Endometrial microvascular endothelial cells (primary cell): ENCODE data around the gene NME5. TPM values are rescaled to one million over a fixed set of nuclear protein-coding genes. Genes with fewer than 3 reads are reported as not detected.
"Not testable (repeated sequence)": the region's sequence is repeated elsewhere in the genome, so short reads cannot be mapped to it uniquely, and the experiment has no call there.

ENCODE experiments used
- in situ Hi-C: cut with HindIII; loops from 2 replicates; pipeline ENCODE4 v1.10.0; 2017; ENCODE audit warnings: low sequenced_read_pairs, low pct_unique_long_range_greater_than_20kb; ENCODE audit errors: inconsistent ontology term
- total RNA-seq: library from RNA; depleted of rRNA; stranded (reverse); fragments of >200 nt; gene quantifications from one replicate; pipeline ENCODE4 v1.2.3, GENCODE V29; 2015; ENCODE audit errors: inconsistent ontology term

The NME5 gene
- total RNA-seq, 1 donor from 2014 or later: 1.5 TPM

DNA sequence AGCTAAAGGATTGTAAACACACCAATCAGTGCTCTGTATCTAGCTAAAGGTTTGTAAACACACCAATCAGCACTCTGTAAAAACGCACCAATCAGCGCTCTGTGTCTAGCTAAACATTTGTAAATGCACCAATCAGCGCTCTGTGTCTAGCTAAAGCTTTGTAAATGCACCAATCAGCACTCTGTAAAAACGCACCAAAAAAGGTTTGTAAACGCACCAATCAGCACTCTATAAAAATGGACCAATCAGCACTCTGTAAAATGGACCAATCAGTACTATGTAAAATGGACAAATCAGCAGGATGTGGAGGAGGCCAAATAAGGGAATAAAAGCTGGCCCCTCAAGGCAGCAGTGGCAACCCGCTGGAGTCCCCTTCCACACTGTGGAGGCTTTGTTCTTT, 4.3 kb upstream of the NME5 start:
- in situ Hi-C loops: not testable (repeated sequence)

DNA sequence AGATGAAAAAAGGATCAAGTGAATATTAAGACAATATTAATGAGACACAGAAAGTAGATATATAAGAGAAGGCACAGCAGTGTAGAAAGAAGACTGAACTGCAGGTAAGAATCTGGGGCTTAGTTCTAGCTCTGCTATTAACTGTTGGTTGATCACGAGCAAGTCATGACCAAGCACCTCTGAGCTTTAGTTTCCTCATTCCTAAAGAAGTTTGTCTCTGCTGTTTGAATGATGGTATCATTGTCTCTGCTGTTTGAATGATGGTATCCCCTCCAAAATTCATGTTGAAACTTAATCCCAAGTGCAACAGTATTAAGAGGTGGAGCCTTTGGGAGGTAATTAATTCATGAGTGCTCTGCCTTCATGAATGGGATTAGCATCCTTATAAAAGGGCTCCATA, 2.5 kb upstream of the NME5 start:
- in situ Hi-C loops: no loop called here

DNA sequence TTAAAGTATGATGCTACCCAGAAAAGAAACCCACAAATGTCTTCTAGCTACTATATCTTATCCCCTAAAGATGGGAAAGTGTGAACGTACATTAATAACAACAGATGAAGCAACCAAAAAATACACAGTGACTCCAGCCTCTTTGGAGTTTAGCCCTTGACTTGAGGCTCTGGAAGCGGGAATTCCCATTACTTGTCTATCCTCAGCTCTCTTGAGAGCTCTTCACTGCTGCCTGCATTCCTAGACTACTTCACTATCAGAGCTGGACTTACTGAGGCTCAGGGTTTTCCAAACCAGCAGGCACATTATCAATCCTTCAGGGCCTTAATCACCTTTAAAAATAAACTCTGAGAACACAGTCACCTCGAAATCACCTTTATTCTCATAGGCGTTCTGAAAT, 1.0 kb upstream of the NME5 start:
- in situ Hi-C loops: no loop called here

DNA sequence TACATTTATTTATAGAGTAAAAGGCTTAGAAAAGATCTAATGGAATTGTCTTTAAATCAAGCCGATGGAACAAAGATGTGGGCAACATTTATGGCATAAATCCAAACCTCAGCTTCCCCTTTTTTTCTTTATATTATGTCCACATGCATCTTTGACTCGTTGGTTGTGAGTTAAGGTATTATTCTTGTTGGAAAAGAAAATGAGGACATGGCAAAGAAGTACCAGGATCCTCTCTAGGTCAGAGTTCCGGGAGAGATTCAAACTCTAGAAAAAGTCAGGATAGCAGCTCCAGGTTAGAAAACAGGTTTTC, 508 bp upstream of the NME5 start:
- in situ Hi-C loops: no loop called here

DNA sequence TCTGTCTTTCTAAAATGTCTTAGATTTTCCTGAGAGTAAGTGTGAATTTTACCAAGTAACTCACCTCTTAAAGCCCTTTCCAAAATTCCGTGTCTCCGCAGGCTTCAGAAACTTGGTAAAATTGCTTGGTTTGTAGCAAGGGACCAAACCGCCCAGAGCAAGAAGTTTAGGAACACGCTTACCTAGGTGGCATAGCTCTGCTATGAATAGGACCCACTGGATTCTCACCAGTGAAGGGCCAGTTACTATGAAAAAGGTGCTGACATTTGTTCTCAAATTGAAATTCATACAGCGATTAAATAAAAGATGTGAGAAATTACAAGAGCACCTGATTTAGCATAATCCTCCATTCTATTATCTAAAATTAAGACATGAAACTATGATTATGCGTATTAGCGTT, 6.7 kb downstream of the NME5 start:
- in situ Hi-C loops: no loop called here

DNA sequence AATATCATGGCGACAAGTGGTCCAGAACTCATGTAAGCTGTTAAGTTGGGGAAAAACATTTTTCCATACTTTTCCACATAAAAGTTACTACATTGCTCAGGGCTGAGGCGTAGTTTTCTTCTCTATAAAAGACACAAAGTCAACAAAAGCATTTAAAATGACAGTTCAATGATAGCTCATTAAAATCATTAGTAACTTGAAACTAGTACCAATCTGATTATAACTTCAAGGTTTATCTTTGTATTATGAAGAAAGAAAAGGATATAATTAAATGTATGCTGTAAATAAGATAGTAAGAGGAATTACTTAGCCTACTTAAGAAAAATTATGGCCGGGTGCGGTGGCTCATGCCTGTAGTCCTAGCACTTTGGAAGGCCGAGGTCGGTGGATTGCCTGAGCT, 9.9 kb downstream of the NME5 start:
- in situ Hi-C loops: no loop called here

DNA sequence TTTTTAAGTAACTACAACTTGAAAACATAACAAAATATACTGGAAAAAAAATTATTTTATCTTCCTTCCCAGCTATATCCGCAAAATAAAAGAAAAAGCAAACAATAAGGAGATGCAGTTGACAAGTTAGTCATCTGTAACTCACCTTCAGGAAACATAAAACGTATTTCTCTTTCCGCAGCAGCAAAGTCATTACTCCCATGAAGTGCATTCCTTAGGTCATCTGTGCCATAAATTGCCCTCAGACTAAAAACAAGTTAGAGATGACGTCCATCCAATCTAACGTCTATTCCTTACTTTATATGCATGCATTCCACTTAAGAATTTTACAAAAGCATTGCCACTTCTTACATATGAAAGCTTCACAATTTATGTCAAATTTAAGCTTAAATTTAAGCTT, 10.9 kb downstream of the NME5 start:
- in situ Hi-C loops: no loop called here

DNA sequence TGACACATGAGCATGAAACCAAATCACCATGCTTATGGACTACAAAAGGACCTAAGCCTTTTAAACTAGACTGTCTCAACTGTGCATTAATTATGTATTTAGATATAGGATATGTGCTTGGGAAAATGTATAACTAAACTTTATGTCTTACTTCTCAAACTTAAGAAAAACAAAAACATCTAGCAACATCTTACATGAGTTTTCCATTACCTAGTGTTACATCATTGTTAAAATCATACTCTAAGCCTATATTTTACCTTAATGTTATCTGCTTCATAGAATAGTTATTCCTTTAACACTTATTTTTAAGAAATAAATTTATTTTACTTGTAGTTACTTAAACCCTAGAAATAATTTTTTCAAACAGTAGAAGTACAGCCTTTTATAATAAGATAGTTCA, 24.0 kb downstream of the NME5 start:
- in situ Hi-C loops: no loop called here

DNA sequence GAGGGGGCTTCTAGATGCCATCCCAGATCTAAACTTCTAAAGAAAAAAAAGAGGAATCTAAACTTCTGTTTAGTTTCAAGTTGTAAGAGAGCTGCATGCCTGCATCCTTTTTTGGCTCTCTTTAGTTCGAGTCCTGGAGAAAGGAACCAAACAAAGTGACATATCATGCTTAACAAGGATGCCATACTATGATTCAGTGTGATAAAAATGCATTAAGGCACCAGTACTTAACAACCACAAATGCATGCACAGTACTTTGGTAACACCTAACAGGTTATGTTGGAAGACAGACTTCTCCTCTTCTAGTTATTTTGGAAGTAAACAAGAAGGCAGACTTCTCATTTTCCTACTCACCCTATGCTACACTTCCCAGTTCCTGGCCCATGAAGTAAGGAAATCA, 27.3 kb downstream of the NME5 start:
- in situ Hi-C loops: no loop called here

DNA sequence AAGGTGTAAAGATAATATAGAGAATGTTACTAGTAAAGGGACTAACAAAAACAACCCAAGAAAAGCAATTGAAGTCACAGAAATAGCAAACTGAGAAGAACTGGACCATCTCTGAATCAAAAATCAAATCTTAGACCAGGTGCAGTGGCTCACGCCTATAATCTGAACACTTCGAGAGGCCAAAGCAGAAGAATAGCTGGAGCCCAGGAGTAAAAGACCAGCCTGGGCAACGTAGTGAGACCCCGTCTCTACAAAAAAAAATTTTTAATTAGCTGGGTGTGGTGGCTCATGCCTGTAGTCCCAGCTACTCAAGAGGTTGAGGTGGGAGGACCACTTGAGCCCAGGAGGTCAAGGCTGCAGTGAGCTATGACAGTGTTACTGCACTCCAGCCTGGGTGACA, 28.0 kb downstream of the NME5 start:
- in situ Hi-C loops: no loop called here

DNA sequence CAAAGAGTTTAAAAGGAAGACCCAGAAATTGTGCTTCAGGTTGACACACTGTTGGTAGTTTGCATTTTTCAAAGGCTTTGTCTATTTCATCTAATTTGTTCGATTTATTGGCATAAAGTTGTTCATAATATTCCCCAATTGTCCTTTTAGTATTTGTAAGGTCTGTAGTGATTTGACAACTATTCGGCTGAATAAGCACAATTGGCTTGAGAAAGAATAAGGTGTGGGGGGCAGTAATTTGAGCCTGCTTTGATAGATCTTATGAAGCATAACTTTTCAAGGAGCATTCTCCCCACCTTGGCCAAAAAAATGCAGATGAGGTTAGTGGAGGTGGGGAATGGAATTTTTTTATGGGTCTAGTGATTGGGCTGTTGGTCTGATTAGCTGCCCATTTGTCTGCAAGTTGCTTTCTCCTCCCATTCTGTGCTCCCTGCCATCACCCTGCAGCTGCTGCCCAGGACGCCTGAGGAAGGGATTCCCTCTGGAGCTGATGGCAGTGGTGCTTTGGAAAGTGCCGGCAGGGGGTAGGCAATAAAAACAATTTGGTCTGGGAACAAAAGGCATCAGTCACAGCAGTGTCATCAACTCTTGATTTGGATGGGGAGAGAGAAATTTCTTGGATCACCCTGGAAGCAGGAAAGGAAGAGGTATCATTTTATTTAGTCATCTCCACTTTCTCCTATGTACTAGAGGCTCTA, 28.8 kb downstream of the NME5 start:
- in situ Hi-C loops: no loop called here

DNA sequence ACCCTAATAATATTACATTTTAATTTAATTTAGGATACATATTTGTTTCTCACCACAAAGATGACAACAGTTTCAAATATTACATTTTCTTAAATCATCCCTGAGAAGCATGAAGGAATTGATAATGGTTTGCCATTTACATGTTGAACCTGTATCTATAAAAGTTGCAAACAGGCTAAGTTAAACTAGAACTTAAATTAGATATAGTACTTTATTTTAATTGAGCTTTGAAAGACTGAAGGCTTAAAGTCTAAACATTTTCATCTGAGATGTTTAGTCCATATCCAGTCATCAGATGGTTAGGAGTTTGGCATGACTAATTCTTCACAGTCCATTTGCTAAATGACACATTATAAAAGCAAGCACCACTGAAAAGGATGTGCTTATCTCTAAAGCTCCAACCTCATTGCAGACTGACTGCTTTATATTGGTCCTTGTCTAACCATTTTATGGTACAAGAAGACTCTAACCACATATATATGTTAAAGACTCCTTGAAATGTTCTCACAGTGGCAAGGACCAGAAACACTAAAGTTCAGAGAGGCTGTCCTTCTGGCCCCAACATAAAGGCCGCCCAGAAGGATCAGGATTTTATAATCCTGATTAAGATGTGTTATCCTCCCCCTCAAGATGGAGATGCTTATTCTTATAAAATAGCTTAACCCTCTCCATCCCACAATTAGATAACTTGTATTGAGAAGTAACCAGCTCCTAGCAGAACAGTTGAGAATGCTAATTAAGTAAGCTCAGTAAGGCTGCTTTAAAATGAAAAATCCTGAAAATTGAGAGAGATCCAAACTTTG, 29.6 kb downstream of the NME5 start:
- in situ Hi-C loops: no loop called here

DNA sequence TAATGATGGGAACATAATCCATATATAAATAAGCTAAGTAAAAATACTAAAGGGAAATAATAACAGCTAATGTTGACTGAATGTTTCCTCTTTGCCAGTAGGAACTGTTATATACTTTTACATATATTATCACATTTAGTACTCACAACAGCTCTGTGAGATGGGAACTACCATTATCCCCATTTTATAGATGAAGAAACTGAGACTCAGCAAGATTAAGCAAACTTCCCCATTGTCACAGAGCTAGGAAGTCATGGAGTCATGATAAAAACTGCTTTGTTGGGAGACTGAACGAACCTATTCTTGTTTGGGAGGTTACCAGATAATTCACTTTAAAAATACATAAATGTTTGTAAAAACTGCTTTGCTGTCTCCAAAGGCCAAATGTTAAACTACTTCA, 32.0 kb downstream of the NME5 start:
- in situ Hi-C loops: no loop called here

DNA sequence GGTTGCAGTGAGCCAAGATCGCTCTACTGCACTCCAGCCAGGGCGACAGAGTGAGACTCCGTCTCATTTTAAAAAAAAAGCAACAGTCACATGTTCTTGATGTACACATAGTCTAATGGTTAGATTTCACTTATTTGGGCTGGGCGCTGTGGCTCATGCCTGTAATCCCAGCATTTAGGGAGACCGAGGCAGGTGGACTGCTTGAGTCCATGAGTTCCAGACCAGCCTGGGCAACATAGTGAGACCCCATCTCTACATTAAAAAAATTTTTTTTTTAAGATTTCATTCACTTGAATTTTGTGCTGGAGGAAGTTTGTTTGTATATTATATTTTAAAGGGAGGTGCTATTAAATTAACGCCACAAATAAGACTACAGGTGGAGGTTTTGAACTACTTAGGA, 33.5 kb downstream of the NME5 start:
- in situ Hi-C loops: no loop called here

DNA sequence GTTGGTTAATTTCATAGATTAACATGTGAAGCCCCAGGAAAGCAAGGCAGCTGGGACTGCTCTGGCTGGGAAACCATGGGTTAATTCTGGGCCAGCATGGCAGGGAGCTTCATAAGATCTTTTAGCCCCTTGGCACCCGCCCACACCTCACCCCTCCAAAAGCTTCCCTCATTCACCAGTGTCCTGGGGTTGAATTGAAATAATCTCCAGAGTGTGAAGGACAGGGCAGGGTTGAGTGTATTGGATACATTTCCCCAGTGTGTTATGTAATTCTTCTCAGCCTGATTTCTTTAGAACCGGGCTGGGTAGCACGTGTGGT, 36.0 kb downstream of the NME5 start:
- in situ Hi-C loops: no loop called here

DNA sequence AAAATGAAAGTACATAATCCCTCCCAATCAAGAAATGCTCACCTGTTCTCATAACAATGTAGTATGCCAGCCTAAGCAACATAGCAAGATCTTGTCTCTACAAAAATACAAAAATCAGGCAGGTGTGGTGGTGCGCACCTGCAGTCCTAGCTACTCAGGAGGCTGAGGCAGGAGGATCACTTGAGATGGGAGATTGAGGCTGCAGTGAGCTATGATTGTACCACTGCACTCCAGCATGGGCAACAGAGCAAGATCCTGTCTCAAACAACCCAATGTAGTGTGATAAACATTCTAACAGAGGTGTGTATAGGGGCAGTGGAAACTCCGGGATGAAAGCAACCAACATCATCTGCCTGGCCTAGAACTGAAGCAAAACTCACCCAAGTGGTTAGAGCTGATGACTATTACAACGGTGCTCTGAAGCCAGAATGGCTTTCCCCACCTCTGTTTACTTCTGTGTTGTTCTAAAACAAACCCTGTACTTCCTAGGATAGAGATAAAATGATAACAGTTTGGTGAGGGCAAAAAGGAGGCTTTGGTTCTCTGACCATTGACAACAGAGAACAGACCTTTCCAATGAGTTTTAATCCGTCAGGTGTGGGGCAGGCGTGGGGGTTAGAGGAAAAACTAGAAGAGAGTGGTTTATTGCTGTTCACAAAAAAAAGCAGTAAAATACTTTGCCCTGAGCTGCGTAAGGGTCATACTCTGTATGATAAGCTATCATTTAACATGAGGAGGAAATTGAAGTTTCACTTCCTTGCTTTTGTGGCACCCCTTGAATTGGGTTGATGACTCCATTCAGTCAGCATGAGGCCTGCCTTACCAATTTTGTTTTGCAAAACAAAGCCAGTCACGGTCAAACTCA, 36.5 kb downstream of the NME5 start:
- in situ Hi-C loops: no loop called here

DNA sequence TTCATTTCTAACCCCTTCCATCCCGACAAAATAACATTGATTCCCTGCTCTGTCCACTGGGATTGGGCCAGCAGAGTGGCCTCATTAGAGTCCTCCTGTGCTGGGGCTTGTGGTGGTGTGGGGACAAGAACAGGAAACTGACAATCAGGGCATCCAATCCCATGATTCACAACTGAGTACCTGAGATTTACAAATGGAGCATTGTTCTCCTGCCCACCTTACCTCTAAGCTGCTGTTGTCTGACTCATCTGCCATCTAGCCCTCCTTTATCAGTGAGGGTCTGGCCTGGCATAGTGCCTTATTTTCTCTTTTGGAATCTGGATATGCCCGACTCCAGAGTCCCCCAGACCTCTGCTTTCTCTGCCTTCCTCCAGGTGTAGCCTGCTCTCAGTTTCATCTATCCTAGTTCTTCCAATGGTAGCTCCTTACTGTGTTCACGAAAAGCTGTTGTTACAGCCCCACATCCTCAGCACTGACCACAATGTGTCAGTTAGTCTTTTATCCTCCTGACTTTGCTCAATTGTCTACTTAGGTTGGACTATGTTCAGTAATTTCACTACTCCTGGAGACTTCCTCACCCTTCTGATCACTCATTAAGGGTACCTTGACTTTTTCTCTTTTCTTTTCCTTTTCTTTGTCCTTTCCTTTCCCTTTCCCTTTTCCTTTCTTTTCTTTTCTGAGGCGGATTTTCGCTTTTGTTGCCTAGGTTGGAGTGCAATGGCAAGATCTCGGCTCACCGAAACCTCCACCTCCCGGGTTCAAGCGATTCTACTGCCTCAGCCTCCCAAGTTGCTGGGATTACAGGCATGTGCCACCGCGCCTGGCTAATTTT, 42.0 kb downstream of the NME5 start:
- in situ Hi-C loops: no loop called here

DNA sequence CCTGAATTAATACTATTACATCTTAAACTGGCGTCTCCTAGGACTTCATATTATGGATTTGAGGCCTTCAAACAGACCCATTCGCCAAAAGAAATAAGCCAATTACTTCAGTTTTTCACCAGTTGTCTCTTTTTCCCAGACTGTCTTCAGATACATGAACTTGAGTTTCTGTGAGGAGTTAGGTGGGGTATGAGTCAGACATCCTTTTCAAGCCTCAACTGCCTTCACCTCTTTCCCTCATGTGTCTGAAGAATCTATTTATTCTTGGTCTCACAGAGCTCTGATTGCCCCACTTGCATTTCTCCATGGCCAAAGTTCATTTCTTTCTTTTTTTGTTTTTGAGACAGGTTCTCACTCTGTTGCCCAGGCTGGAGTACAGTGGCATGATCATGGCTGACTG, 42.9 kb downstream of the NME5 start:
- in situ Hi-C loops: no loop called here
